ENCODE measurements around the gene SEPTIN5. TPM values are rescaled to one million over a fixed set of nuclear protein-coding genes. Genes with fewer than 3 reads are reported as not detected.

The SEPTIN5 gene
- total RNA-seq, 1 donor from 2014 or later, result 9.3 TPM

DNA sequence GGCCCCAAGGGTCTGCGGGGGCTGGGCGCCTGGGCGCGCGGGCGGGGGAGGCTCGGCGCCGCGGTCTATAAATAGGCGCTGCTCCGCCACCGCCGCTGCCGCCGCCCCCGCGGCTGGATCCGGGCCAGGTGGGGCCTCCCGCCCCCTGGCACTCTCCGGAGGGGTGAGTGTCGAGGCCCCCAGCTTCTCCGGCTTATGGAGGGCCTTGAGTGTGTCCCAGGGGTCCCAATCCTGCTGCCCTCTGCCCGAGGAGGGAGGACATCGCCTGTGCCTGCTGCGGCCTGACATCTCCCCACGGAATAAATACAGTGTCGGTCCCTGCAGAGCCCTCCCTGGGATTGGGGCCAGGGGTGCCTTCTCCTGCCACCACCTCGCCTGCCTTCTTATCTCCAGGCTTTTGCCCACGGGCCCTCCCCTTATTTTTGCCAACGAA, 4.8 kb downstream of the SEPTIN5 start:
- DNase-seq (no peak), ATAC-seq (no peak)
- no peaks in the 10 kb centered on the region for H3K36me3 ChIP-seq
- peak overlapping the region; percentile 61 for H3K4me3 ChIP-seq
- intact Hi-C loops (cut with DNase I), result no loop called here
- H3K27me3 ChIP-seq (ENCODE audit: low read depth), result peaks cover 80% of the 10 kb centered on the region
- H3K4me1 ChIP-seq, result peaks cover 35% of the 10 kb centered on the region
- peak overlapping the region; percentile 24 for H3K27ac ChIP-seq
- no peak for TF ChIP-seq CTCF (IDR thresholded peaks at IDR 0.05)
- no peaks in the 10 kb centered on the region for H3K9me3 ChIP-seq

DNA sequence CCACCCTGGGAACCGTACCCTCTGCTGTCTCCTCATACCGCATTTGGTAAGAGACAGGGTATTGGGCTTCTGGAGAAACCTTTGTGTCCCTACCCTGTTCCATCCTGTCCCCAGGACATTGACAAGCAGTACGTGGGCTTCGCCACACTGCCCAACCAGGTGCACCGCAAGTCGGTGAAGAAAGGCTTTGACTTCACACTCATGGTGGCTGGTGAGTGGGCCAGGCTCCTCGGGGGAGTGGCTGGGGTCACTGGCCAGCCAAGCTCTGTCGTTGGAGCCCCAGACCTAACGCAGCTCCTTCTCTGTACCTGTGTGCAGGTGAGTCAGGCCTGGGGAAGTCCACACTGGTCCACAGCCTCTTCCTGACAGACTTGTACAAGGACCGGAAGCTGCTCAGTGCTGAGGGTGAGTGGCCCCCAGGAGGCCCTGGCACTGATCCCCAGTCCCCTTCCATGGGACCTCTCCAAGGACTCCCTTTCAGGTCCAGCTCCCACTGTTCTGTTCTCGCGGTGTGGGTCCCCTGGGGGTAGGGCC, 5.3 kb downstream of the SEPTIN5 start:
- DNase-seq (no peak), ATAC-seq (no peak)
- Histone ChIP-seq H3K4me3 (peak overlapping the region; percentile 61), H3K27me3 (ENCODE audit: low read depth) (peaks cover 84% of the 10 kb centered on the region), H3K9me3 (no peaks in the 10 kb centered on the region), H3K27ac (no peak overlapping the region), H3K36me3 (no peaks in the 10 kb centered on the region), H3K4me1 (peaks cover 35% of the 10 kb centered on the region)
- no peak for TF ChIP-seq CTCF (IDR thresholded peaks at IDR 0.05)
- intact Hi-C loops (cut with DNase I), result no loop called here

DNA sequence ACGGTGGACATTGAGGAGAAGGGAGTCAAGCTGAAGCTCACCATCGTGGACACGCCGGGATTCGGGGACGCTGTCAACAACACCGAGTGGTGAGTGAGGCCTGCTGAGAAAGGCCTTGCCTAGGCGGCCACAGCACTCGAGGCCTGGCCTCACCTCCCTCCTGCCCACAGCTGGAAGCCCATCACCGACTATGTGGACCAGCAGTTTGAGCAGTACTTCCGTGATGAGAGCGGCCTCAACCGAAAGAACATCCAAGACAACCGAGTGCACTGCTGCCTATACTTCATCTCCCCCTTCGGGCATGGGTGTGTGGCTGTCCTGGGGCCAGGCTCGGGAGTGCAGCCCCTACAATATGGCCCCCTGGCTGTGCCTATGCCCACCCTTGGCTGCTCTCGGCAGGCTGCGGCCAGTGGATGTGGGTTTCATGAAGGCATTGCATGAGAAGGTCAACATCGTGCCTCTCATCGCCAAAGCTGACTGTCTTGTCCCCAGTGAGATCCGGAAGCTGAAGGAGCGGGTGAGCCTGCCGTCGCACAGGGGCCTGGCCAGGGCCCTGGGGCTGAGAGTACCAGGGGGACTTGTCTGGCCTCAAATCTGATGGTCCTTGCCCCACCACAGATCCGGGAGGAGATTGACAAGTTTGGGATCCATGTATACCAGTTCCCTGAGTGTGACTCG, 6.0 kb downstream of the SEPTIN5 start:
- DNase-seq, result no peak
- intact Hi-C loops (cut with DNase I), result no loop called here
- H3K4me1 ChIP-seq, result peaks cover 30% of the 10 kb centered on the region
- TF ChIP-seq CTCF (IDR thresholded peaks at IDR 0.05), result no peak
- no peak for ATAC-seq
- peaks cover 78% of the 10 kb centered on the region for H3K27me3 ChIP-seq (ENCODE audit: low read depth)
- H3K4me3 ChIP-seq, result no peak overlapping the region
- no peaks in the 10 kb centered on the region for H3K36me3 ChIP-seq
- H3K9me3 ChIP-seq, result no peaks in the 10 kb centered on the region
- no peak overlapping the region for H3K27ac ChIP-seq

DNA sequence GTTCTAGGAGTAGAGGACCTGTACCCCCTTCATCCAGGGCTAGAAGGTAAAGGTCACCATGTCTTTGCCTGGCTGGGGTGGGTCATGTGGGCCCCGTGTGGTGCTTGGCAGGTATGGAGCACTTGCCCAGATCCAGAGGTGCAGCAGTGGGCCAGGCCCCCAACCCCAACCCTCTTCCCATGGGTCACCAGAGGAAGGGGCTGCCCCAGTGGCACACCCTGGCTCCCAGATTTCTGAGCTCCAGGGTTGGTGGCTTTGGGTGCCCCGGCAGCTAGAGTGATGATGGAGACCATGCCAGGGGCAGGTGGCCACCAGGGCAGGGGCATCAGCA, 6.7 kb downstream of the SEPTIN5 start:
- H3K36me3 ChIP-seq, result no peaks in the 10 kb centered on the region
- H3K4me1 ChIP-seq, result peaks cover 30% of the 10 kb centered on the region
- no peaks in the 10 kb centered on the region for H3K9me3 ChIP-seq
- no peak overlapping the region for H3K27ac ChIP-seq
- intact Hi-C loops (cut with DNase I), result no loop called here
- ATAC-seq, result no peak
- no peak overlapping the region for H3K4me3 ChIP-seq
- DNase-seq, result no peak
- H3K27me3 ChIP-seq (ENCODE audit: low read depth), result peaks cover 71% of the 10 kb centered on the region
- no peak for TF ChIP-seq CTCF (IDR thresholded peaks at IDR 0.05)

DNA sequence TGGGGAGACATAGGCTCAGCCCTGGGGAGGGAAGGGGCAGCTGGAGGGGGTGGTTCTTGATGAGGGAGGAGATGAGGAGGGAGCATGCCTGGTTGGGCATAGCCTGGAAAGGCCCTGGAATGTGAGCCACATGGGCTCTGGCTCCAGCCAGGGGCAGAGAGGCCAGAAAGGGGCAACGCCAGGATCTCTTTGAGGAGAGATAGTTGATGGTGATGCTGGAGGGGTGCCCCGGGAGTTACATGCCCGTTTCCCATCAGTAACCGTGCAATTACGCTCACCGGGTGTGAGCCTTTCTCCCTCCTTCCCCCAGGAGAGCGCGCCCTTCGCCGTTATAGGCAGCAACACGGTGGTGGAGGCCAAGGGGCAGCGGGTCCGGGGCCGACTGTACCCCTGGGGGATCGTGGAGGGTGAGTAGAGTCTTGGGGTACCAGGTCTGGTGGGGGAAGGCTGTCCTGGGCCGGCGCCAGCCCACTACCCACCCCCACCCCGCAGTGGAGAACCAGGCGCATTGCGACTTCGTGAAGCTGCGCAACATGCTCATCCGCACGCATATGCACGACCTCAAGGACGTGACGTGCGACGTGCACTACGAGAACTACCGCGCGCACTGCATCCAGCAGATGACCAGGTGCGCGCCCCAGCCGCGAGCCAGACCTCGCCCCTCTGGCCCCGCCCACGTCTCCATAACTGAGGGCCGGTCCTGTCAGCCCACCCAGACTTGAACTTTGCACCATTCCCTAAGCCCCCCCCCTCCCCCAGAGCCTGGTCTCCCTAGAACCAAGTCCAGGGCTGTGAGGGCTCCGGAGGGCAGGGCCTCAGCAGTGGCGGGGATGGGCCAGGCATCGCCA, 7.3 kb downstream of the SEPTIN5 start:
- no peak for DNase-seq
- no peak for TF ChIP-seq CTCF (IDR thresholded peaks at IDR 0.05)
- Histone ChIP-seq H3K27me3 (ENCODE audit: low read depth) (peaks cover 66% of the 10 kb centered on the region), H3K4me3 (no peak overlapping the region), H3K27ac (no peak overlapping the region), H3K9me3 (no peaks in the 10 kb centered on the region), H3K36me3 (no peaks in the 10 kb centered on the region), H3K4me1 (peaks cover 30% of the 10 kb centered on the region)
- intact Hi-C loops (cut with DNase I), result no loop called here
- ATAC-seq, result no peak
